ENCODE measurements around the gene RNF167.

RNF167 gene

GRCh38 chr17:4938688-4939545 is 1.2 kb upstream of the RNF167 start:
- peak; percentile 1 for DNase-seq (ENCODE audit: low spot score)

- DNase-seq (ENCODE audit: low spot score), result no peak
These were observed 597 bp upstream of the RNF167 start for GRCh38 chr17:4939546-4939795.

GRCh38 chr17:4940555-4941318 is 669 bp downstream of the RNF167 start:
- peak; percentile 22 for DNase-seq (ENCODE audit: low spot score)

- peak; percentile 2 for DNase-seq (ENCODE audit: low spot score)
These were observed 1.2 kb downstream of the RNF167 start for GRCh38 chr17:4941319-4941610.

- no peak for DNase-seq (ENCODE audit: low spot score)
These were observed 2.9 kb downstream of the RNF167 start for GRCh38 chr17:4942760-4943508.

GRCh38 chr17:4944163-4944553 is 4.1 kb downstream of the RNF167 start:
- peak; percentile 46 for DNase-seq (ENCODE audit: low spot score)

- DNase-seq (ENCODE audit: low spot score), result no peak
These were observed 4.6 kb downstream of the RNF167 start for GRCh38 chr17:4944554-4945175.

- DNase-seq (ENCODE audit: low spot score), result no peak
These were observed 5.3 kb downstream of the RNF167 start for GRCh38 chr17:4945176-4945943.

GRCh38 chr17:4945944-4946280 is 5.8 kb downstream of the RNF167 start:
- no peak for DNase-seq (ENCODE audit: low spot score)

GRCh38 chr17:4946312-4946976 is 6.4 kb downstream of the RNF167 start:
- no peak for DNase-seq (ENCODE audit: low spot score)

GRCh38 chr17:4947010-4947410 is 6.9 kb downstream of the RNF167 start:
- no peak for DNase-seq (ENCODE audit: low spot score)

GRCh38 chr17:4947411-4948165 is 7.5 kb downstream of the RNF167 start:
- peak; percentile 75 for DNase-seq (ENCODE audit: low spot score)

GRCh38 chr17:4948166-4948930 is 8.3 kb downstream of the RNF167 start, which contains the start of gene PFN1:
Gene PFN1, minus strand, starts transcription at chr17:4948530. Its CDS starts 136 bp downstream, at chr17:4948394.
- DNase-seq (ENCODE audit: low spot score), result peak; percentile 93

GRCh38 chr17:4948931-4949320 is 8.9 kb downstream of the RNF167 start:
- peak; percentile 92 for DNase-seq (ENCODE audit: low spot score)

GRCh38 chr17:4949321-4950074 is 9.4 kb downstream of the RNF167 start:
- DNase-seq (ENCODE audit: low spot score), result peak; percentile 80

GRCh38 chr17:4950075-4950745 is 10.1 kb downstream of the RNF167 start:
- DNase-seq (ENCODE audit: low spot score), result no peak

- no peak for DNase-seq (ENCODE audit: low spot score)
These were observed 10.7 kb downstream of the RNF167 start, which contains the start of gene ENO3 for GRCh38 chr17:4950746-4951204. Gene ENO3, plus strand, starts transcription at chr17:4951119. Its CDS starts 711 bp downstream, at chr17:4951830.

- DNase-seq (ENCODE audit: low spot score), result no peak
These were observed 11.4 kb downstream of the RNF167 start for GRCh38 chr17:4951486-4951885.

Data from germinal center (tissue), 1 donor.